ELF-1 (cell line): Measurements from ENCODE around the gene LHFPL3.
"Not testable (repeated sequence)": the region's sequence is repeated elsewhere in the genome, so short reads cannot be mapped to it uniquely, and the experiment has no call there.

ENCODE experiments used
- DNase-seq: peaks from one replicate; pipeline ENCODE4 v3.0.0-alpha.2; 2016; ENCODE audit warnings: low read depth, low spot score

LHFPL3 gene

DNA sequence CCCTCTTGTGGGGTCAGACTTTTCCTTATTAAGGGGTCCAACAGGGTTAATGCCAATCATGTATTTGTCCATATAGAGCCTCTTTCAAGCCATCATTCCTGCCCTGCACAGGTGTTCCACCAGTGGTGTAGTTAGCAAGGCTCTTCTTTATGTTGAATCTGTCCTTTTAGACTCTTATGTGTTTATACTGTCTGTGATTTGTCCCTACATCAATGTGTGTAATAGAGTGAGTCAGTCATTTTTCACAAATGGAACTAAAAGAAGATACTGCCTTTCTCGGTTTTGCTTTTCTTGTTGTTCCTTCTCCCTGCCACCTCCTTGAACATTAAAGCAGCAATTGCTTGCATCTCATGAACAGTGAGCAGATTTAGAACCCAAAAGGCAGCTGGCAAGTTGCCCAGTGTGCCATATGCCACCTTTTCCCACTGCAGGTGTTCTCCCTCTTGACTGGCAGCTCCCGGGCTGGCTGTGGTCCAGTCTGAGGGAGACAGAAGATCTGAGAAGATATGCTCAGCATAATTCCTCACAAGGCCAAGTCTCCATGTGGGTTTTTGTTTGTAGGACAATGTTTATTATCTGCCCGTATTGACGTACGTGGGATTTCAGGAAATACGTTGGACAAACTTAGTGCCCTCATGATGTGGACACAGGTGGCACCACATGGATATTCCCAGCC lies 154.1 kb downstream of the LHFPL3 start:
- DNase-seq: no peak

GRCh38 chr7:104486931-104487330 lies 158.5 kb downstream of the LHFPL3 start:
- DNase-seq: no peak

DNA sequence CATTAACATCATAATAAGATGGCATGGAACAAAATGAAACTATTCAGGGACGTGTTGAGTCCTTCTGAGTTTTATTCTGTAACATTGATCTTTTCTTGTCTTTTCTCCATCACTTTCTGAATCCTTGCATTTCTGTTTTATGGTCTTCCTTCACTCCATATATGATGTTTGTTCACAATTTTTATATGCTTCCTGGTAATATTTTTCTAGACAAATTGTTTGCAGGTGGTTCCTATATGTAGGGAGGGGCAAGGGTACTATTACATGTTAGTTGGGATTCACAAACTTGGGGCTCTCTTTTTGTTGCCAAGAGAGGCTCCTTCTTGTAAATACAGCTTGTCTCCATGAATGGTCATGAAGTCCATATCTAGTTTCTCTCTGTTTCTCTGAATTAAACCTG lies 159.2 kb downstream of the LHFPL3 start:
- no peak for DNase-seq

- no peak for DNase-seq
Observed at GRCh38 chr7:104497379-104497967, 169.1 kb downstream of the LHFPL3 start.

- DNase-seq: no peak
Observed at GRCh38 chr7:104499975-104500374, 171.6 kb downstream of the LHFPL3 start.

- no peak for DNase-seq
Observed at GRCh38 chr7:104509874-104510273, 181.5 kb downstream of the LHFPL3 start.

- DNase-seq: no peak
Observed at GRCh38 chr7:104524853-104525252, 196.4 kb downstream of the LHFPL3 start.

- DNase-seq: no peak
Observed at GRCh38 chr7:104528142-104528541, 199.7 kb downstream of the LHFPL3 start.

DNA sequence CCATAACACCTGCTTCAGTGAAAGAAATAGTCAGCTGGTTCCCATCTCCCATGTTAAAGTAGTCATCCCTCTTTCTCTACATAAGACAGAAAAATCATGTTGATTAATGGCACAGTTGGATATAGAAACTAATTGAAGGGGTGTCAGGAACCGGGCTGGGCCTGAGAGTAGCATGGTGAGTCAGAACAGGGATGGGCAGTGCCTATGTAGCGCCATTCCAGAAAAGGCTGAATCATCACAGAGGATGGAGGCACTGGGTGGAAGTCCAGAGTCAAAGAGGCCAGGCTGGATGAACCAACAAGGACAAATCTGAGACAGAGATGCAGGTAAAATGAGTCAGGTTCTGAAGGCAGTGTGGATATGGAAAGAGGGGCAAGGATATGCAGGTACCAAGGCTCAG lies 201.2 kb downstream of the LHFPL3 start:
- DNase-seq: no peak

GRCh38 chr7:104530251-104530650 lies 201.8 kb downstream of the LHFPL3 start:
- no peak for DNase-seq

DNA sequence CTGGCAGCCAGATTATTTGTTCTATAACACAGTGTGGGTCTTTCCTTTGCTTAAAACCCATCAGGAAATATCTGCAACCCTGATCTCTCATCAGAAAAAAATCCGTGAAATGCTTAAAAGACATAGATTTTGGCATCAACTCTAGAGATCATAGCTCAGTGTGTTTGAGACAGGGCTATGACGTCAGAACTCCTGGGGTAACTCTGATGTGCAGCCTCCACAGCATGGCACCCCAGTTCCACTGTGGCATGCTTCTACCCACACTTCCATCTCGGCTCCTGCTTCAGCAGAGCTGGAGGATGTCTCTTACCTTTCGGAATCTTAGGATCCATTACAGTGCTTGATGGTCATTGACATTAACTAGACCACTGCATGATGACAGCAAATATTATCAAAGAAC lies 205.7 kb downstream of the LHFPL3 start:
- no peak for DNase-seq

DNA sequence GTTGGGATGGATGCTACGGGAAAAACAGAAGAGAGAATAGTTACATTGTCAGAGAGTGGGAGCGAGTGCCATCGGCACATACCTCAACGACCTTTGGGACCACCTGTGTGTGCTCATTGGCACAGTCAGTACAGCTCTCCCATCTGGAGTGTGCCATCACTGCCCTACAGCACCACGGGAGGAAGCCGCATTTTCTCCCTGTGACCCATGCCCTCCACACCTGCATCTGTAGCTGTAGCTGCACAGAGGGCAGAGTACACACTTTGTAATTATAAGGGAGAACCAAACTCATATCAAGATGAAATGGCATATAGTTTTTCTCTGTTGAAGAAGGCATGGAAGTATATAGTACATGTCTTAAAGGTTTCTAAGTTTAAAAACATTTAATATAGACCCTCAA lies 207.4 kb downstream of the LHFPL3 start:
- no peak for DNase-seq

DNA sequence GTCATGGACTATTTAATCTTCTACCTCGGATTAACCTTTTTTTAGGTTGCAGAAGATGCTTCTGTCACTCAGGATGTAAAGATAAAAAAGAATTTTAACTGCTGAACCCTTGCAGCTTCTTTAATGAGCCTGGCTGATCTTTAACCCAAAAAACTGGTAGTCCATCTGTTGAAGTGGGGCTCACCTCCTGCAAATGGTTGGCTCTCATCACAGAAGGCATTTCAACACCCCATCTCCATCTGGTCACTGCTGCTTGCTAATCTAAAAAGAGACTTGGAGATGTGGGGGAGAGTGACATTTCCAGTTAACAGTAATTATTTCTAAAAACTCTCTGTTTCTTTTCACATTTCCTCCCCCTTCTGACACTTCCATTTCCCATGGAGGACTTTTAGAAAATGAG lies 208.6 kb downstream of the LHFPL3 start:
- no peak for DNase-seq

- DNase-seq: no peak
Observed at GRCh38 chr7:104538152-104538551, 209.7 kb downstream of the LHFPL3 start.

- DNase-seq: no peak
Observed at GRCh38 chr7:104541897-104542296, 213.5 kb downstream of the LHFPL3 start.

DNA sequence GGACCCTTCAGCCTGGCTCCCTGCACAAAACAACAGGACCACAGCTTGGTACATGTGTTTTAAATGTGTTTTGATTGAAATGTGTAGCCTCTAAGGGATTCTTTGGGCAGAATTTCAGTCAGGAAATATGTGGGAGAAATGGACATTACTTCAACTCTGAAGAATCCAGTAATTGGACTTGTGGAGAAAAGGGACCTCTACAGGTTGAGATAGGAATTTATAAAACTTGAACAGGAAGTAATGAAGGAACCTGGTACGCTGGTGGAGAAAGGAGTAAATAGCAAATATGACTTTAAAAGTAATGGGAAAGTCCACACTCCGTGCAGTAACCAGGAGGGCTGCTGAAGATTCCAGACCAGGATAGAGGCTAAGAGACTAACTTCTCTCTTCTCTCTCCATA lies 220.5 kb downstream of the LHFPL3 start:
- no peak for DNase-seq

DNA sequence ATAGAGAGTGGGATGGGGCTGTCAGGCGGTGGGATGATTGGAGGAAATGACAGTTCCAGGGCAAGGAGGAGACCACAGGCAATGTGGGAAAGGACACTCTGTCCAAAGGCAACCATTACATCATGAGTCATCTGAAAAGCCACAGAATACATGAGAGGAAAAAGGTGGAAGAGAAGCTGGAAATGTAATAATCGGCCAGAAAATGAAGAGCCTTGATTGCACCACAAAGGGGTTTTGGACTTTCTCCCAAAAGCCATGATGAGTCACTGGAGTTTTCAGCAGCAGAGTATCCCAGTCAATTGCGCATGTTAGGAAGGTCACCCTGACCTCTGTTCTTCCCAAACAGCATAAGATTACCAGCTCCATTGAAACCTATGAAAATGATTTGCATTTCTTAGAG lies 222.0 kb downstream of the LHFPL3 start:
- no peak for DNase-seq

GRCh38 chr7:104551226-104551625 lies 222.8 kb downstream of the LHFPL3 start:
- DNase-seq: no peak

- DNase-seq: peak; percentile 13
Observed at GRCh38 chr7:104552102-104552501, 223.7 kb downstream of the LHFPL3 start.

DNA sequence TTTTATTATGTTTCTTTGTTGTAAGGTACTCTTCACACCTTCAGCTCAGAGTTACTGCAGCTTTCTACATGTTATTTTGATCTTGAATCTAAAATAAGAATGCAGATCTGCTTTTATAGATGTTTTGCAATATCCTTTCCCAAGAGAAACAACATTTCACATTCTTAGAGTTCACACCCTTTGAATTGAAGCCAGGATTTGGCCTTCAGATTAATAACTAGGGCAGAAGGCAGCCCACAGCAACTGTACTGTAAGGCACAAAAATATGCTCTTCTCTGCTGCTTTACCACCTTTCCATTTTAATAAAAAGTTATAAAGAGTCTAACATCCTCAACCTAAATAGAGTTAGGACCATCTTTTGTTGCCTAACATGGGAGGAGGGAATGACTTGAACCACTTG lies 224.7 kb downstream of the LHFPL3 start:
- DNase-seq: no peak

GRCh38 chr7:104563350-104563901 lies 235.0 kb downstream of the LHFPL3 start:
- not testable (repeated sequence) for DNase-seq

GRCh38 chr7:104569751-104570150 lies 241.3 kb downstream of the LHFPL3 start:
- no peak for DNase-seq

- DNase-seq: no peak
Observed at GRCh38 chr7:104572554-104572953, 244.2 kb downstream of the LHFPL3 start.
